ENCODE measurements around the gene ITGB7. TPM values are rescaled to one million over a fixed set of nuclear protein-coding genes. Genes with fewer than 3 reads are reported as not detected.

ITGB7 gene
- total RNA-seq, 1 experiment from 2014 or later: 0.98 TPM

DNA sequence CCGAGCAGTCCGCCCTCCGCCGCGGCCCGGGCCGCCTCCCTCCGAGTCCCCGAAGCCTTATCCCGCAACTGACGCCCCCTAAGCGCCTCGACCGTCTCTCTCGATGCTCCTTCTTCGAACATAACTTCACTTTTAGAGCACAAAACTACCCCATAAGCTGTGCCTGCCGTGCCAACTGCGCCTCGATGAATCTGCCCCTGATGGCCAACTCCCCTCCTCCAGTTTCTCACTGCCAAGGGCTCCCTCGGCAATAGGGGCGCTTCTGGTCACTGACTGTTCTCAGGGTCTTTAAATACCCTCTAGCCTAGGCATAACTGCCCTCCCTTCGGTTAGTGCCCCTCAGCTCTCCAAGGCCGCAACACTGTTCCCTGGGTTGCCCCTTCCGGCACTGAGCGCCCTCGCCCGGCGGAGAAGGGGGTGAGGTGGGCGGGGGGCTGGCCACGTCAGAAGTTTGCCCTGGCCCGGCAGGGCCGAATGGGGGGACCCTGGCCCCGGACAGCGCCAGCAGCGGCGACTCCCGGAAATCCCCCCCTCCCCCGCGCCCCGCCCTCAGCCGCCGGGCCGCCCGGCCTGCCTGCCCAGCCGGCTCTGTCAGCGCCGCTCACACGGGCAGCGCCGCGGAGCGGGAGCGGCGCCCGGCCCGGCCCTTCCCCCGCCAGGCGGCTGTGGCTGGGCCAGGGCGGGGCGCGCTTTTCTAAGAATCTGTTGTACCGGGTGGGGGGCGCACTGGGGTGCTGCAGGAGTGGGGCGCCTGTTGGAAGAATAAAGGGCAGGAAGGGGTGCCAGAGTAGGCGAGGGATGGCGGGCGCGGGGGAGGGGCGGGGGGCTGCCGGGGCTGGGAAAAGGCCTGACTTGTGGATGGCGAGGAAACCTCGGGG lies 14.4 kb upstream of the ITGB7 start:
- TF ChIP-seq, protein P1, sequence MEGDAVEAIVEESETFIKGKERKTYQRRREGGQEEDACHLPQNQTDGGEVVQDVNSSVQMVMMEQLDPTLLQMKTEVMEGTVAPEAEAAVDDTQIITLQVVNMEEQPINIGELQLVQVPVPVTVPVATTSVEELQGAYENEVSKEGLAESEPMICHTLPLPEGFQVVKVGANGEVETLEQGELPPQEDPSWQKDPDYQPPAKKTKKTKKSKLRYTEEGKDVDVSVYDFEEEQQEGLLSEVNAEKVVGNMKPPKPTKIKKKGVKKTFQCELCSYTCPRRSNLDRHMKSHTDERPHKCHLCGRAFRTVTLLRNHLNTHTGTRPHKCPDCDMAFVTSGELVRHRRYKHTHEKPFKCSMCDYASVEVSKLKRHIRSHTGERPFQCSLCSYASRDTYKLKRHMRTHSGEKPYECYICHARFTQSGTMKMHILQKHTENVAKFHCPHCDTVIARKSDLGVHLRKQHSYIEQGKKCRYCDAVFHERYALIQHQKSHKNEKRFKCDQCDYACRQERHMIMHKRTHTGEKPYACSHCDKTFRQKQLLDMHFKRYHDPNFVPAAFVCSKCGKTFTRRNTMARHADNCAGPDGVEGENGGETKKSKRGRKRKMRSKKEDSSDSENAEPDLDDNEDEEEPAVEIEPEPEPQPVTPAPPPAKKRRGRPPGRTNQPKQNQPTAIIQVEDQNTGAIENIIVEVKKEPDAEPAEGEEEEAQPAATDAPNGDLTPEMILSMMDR (IDR thresholded peaks at IDR 0.05): peak; percentile 71; the same call in 1 of the 2 replicates
- peak; percentile 76 for TF ChIP-seq POLR2AphosphoS5 (IDR thresholded peaks at IDR 0.05; ENCODE audit: low read depth, low read length)
- TF ChIP-seq SIN3A (IDR thresholded peaks at IDR 0.05; ENCODE audit: borderline replicate concordance, insufficient read depth, low read depth, low read length): 0 out of 2 replicates have a peak, but pooled peaks have one; percentile 10
- TF ChIP-seq TCF7L2 (IDR thresholded peaks at IDR 0.05; ENCODE audit: low read depth, low read length): no peak
- TF ChIP-seq, protein P2, sequence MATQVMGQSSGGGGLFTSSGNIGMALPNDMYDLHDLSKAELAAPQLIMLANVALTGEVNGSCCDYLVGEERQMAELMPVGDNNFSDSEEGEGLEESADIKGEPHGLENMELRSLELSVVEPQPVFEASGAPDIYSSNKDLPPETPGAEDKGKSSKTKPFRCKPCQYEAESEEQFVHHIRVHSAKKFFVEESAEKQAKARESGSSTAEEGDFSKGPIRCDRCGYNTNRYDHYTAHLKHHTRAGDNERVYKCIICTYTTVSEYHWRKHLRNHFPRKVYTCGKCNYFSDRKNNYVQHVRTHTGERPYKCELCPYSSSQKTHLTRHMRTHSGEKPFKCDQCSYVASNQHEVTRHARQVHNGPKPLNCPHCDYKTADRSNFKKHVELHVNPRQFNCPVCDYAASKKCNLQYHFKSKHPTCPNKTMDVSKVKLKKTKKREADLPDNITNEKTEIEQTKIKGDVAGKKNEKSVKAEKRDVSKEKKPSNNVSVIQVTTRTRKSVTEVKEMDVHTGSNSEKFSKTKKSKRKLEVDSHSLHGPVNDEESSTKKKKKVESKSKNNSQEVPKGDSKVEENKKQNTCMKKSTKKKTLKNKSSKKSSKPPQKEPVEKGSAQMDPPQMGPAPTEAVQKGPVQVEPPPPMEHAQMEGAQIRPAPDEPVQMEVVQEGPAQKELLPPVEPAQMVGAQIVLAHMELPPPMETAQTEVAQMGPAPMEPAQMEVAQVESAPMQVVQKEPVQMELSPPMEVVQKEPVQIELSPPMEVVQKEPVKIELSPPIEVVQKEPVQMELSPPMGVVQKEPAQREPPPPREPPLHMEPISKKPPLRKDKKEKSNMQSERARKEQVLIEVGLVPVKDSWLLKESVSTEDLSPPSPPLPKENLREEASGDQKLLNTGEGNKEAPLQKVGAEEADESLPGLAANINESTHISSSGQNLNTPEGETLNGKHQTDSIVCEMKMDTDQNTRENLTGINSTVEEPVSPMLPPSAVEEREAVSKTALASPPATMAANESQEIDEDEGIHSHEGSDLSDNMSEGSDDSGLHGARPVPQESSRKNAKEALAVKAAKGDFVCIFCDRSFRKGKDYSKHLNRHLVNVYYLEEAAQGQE (IDR thresholded peaks at IDR 0.05; ENCODE audit: insufficient read depth in 1 of 2, low read depth in 2 of 2, low read length in 1 of 2): no peak
- DNase-seq (ENCODE audit: low read depth, low spot score) (no peak), ATAC-seq (peak; percentile 46)
- ChIA-PET CTCF (interaction anchor here (0.6 to 0.7 kb wide), 2 partner anchors 65 to 67 kb away, joined by 3 read pairs; no protein-coding TSS in a partner anchor), POLR2A (interaction anchor here (0.7 kb wide), 1 partner anchor 57 kb away, joined by 6 read pairs; no protein-coding TSS in a partner anchor)
- peak overlapping the region; percentile 78 to 79 for H3K4me3 ChIP-seq (ENCODE audit: low read depth in 2 of 2, low read length in 2 of 2)
- no peaks in the 10 kb centered on the region for H3K27me3 ChIP-seq (ENCODE audit: control insufficient read depth, insufficient read depth, low read length)
- H3K9me3 ChIP-seq (ENCODE audit: control insufficient read depth, insufficient read depth, low read depth, low read length): no peaks in the 10 kb centered on the region
- in situ Hi-C loops (cut with HindIII; ENCODE audit: low pct_unique_long_range_greater_than_20kb, low sequenced_read_pairs): no loop called here
- H3K27ac ChIP-seq (ENCODE audit: low read length): peak overlapping the region; percentile 99
- intact Hi-C loops (cut with micrococcal nuclease; ENCODE audit: unreplicated experiment): no loop called here
- no peaks in the 10 kb centered on the region for H3K36me3 ChIP-seq (ENCODE audit: control insufficient read depth, insufficient read depth, low read length)
- peaks cover 55% of the 10 kb centered on the region for H3K4me1 ChIP-seq (ENCODE audit: control insufficient read depth, insufficient read depth, low read length)
- no TSS peak for BruUV-seq (replicated peaks)

DNA sequence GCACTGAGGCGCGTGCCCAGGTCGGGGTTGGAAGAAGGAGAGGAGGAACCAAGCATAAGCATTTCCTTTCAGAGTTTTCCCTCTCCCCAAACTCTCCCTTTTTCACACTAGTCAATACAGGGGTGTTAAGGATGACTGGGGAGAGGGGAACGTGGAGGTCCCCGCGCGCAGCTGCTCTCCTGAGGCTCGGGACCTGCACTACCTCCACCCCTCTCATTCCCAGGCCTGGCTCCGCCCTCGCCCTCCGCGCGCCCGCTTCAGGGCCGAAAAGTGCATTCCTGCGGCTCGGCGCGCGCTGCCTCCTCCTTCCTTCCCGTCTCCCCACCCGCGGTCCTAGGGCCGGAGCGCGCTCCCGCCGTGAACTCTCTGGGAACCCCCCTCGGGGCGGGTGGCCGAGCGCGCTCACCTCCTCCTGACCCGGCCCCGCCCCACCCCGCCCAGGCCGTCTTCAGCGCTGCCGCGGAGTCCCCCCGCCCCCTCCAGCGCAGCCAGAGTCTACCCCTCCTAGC lies 13.7 kb upstream of the ITGB7 start:
- CTCF ChIA-PET: interaction anchor here (0.6 to 1.1 kb wide), 7 partner anchors 13 to 101 kb away, joined by 3 to 4 read pairs (median 3); partner anchors contain the start of gene AAAS
- Histone ChIP-seq H3K27me3 (ENCODE audit: control insufficient read depth, insufficient read depth, low read length) (no peaks in the 10 kb centered on the region), H3K4me3 (ENCODE audit: low read depth in 2 of 2, low read length in 2 of 2) (peak overlapping the region; percentile 78 to 79), H3K4me1 (ENCODE audit: control insufficient read depth, insufficient read depth, low read length) (peaks cover 61% of the 10 kb centered on the region), H3K36me3 (ENCODE audit: control insufficient read depth, insufficient read depth, low read length) (no peaks in the 10 kb centered on the region), H3K27ac (ENCODE audit: low read length) (peak overlapping the region; percentile 99), H3K9me3 (ENCODE audit: control insufficient read depth, insufficient read depth, low read depth, low read length) (no peaks in the 10 kb centered on the region)
- intact Hi-C loops (cut with micrococcal nuclease; ENCODE audit: unreplicated experiment): no loop called here
- DNase-seq (ENCODE audit: low read depth, low spot score) (no peak), ATAC-seq (peak; percentile 81)
- no TSS peak for BruUV-seq (replicated peaks)
- POLR2A ChIA-PET: interaction anchor here (0.7 to 1.1 kb wide), 2 partner anchors 40 to 58 kb away, joined by 6 to 17 read pairs; partner anchors contain the start of genes CSAD and ZNF740
- in situ Hi-C loops (cut with HindIII; ENCODE audit: low pct_unique_long_range_greater_than_20kb, low sequenced_read_pairs): no loop called here
- peak; percentile 29; the same call in 1 of the 2 replicates for TF ChIP-seq SIN3A (IDR thresholded peaks at IDR 0.05; ENCODE audit: borderline replicate concordance, insufficient read depth, low read depth, low read length)
- TF ChIP-seq, protein P1 (IDR thresholded peaks at IDR 0.05): no peak
- TF ChIP-seq, protein P2 (IDR thresholded peaks at IDR 0.05; ENCODE audit: insufficient read depth in 1 of 2, low read depth in 2 of 2, low read length in 1 of 2): no peak

Data from Panc1 (cell line).